Activated CD4-positive, alpha-beta T cell treated with anti-CD3 and anti-CD28 coated beads for 1 hour (primary cell): ENCODE measurements around the gene SLC27A4.
A peak's percentile ranks its signal among the peaks of the same experiment; 100 is the strongest.

Experiments
- DNase-seq: peaks from one replicate; pipeline ENCODE4 v3.0.0-alpha.2; 2020

SLC27A4 gene

DNA sequence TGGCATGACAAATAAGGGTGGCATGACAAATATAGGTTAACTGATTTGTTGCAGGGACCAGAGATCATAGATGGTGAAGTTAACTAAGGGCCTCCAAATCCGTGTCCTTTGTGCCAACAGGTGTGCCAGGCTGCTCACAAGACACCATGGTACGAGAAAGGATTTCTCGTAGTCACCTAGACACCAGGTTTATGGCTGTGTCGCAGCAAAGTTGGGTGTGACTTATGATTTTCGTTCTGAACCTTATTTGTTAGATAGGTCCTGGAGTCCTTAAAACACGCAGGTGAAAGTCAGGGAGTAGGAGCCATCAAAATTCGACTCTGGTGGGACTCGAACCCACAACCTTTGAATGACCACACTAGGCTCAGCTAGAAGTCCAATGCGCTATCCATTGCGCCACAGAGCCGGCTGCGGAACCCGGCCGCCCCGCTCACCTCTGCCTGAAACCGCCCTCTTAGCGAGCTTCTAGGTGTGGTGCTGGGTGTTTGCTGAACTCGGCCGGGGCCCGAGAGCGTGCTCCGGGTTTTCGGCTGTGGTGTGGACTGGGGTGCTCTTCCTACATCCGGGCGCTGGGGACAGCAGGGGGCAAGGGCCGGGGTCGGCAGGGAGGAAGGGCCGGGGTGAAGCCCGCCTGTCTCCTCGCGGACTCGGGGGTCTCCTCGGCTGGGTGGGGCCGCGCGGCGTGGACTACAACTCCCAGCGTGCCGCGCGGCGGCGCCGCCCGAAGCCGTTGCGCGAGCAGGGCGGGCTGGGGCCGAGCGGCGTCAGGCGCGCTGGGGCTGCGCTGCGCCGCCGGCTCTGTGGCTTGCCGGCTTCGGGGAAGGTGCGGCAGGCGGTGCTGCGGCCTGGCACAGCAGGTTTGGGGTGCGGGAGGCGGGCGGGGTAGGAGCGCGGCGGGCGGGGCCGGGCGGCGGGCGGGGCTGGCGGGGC, at the start of gene SLC27A4:
Gene SLC27A4, plus strand, starts transcription at position 767 of the 930 bp plus-strand sequence. CDS start 2,606 bp downstream, outside the sequence.
- DNase-seq = peak; percentile 76

DNA sequence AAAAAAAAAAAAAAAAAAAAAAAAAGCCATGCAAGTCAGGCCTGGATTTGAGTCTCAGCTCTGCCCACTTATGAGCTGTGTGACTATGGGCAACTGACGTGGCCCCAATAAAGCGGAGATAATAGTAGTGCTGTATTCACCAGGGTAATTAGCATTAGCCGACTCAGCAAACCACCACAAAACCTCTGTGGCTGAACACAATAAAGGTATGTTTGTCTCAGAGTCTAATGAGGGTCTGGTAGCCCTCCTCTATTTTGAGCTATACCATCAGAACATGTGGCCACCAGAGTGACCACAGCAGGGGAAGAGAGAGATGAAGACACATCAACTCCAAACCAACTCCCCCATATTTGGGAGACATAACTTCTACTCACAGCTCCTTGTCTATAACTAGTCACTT, 48.3 kb upstream of the SLC27A4 start:
- DNase-seq = no peak

DNA sequence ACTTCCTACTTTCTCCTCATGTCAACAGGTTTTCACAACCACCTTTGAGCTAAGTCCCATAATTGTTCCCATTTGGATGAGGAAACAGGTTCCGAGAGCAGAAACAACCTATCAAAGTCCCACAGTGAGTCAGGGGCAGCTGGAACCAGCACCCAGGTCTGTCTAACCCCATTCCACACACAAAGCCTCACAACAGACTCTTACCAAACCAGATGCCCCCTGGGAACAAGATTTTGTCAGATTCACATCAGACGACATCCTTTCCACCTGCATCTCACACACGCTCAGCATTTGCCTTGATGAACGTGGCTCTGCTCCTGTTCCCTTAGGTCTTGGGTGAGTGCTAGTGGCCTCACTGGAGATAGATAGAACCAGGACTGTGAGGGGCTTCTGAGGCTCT, 47.2 kb upstream of the SLC27A4 start:
- DNase-seq = no peak

DNA sequence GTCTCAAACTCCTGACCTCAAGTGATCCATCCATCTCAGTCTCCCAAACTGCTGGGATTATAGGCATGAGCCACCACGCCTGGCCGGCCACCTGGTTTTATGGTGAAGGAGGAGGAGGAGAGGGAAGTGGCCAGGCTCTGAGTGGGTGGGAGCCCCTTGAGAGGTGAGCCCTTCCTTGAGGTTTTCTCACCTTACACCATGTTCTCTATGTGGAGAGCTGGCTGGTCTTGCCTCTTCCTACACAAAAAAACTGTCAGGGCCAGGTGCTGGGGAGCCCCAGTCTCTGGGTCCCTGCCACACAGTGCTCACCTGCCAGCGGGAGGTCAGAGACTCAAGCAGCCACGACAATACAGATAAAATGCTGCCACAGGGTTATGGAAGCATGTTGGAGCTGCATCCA, 46.2 kb upstream of the SLC27A4 start:
- DNase-seq = no peak

DNA sequence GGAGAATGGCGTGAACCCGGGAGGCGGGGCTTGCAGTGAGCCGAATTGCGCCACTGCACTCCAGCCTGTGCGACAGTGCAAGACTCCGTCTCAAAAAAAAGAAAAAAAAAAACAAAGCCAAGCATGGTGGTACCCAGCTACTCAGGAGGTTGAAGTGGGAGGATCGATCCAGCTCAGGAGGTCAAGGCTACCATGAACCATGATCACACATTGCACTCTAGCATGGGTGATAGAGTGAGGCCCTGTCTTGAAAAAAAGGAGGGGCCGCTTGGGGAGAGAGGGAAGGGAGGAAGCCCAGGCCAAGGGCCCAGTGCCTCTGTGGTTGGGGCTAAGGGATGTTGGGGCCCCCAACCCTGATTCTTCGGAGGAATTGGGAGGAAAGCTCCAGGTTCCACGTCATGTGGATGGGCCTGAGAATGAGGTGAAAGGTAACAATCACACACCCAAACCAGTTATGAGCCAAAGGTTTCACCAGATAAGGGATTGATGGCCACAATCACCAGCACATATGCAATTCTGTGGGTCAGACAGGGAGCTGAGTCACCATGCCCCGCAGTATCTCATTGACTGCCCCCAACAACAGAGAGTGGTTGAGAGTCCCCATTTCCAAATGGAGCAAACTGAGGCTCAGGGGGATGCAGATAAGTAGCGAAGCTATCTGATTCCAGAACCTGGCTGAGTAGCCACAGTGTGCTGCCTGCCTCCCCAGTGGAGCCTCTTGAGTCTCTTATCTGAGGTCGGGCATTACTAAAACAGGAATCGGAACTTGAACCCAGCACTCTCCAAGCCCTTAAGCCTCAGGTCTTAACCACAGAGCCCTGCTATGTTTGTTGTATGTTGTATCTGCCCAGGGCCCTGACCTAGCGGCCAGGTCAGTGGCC, 43.7 kb upstream of the SLC27A4 start:
- DNase-seq = no peak

DNA sequence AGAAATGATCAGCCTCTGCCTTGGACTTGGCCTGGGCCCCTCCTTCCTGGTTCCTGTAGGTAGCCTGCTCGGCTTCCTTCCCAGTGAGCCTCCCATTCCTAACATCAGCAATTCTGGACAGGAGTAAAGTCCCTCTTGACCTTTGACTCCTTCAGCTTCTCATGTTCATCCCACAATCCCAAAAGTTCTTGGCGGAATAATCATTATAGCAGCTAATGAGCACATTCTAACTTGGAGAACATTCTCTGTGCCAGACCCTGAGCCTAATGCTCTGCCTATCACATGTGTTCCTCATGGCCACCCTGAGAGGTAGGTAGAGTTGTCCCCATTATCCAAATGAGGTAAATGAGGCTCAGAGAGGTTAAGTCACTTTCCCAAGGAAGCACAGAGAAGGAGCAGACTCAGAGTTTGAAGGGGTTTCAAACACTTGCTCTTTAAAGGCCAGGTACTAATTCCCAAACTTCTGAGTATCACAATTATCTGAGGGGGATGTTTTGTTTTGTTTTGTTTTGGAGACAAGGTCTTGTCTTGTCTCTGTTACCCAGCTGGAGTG, 43.0 kb upstream of the SLC27A4 start:
- DNase-seq = no peak

DNA sequence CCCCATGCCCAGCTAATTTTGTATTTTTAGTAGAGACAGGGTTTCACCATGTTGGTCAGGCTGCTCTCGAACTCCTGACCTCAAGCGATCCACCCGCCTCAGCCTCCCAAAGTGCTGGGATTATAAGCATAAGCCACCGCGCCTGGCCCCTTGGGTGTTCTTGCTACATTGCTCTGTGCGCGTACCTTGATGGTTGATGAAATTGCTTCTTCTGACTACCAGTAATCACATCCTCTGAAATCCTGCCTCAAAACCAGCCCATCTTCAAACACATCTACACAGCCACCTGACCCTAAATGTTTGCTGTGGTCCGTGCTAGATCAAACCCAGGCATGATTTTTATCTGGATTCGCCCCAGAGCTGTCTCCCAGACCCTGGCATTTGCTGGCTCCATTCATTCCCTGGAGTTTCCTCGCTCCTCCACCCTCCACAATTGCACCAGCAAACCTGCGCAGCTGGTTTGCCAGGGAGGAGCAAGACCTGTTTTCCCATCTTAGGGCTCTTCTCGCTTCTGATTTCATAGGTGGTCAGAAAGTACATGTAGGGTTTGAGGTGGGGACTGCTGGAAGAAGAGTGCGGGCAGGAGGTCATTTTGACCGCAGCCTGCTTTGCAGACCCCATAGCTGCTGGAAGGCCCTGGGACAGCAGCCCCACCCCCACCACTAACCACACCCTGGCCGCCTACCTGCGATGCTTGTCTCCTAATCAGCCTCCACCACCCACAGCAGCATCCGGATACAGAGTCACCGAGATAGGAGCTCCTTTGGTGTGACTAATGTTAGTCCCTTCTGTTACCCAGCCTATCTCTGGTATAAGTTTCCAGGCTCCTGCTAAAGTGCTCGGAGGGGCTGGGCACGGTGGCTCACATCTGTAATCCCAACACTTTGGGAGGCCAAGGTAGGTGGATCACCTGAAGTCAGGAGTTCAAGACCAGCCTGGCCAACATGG, 41.5 kb upstream of the SLC27A4 start:
- DNase-seq = no peak

DNA sequence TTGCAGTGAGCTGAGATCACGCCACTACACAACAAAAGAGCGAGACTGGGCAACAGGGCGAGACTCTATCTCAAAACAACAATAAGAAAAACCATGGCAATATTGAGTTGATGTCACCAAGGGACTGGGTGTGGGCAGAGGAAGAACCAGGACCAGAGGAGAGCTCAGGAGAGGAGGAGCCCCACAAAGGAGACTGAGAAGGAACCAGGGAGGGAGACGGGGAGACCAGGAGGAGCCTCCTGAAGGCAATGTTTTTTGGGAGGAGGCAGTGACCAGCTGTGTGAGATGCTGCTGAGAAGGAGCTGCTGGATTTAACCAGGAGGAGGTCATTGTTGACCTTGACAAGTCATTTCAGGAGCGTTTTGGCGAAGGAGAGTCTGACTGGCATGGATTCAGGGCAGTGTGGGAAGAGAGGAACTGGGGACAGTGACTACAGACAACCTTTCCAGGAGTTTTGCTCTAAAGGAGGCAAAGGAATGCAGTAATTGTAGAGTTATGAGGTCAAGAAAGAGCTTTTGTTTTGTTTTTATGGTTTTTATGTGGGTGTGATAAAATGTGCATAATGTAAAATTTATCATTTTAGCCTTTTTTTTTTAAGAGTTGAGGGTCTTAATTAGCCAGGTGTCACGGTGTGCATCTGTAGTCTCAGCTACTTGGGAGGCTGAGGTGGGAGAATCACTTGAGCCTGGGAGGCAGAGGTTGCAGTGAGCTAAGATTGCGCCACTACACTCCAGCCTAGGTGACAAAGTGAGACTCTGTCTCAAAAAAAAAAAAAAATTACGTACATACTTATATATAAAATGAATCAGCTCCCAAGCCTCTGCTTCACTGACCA, 36.0 kb upstream of the SLC27A4 start:
- no peak for DNase-seq

DNA sequence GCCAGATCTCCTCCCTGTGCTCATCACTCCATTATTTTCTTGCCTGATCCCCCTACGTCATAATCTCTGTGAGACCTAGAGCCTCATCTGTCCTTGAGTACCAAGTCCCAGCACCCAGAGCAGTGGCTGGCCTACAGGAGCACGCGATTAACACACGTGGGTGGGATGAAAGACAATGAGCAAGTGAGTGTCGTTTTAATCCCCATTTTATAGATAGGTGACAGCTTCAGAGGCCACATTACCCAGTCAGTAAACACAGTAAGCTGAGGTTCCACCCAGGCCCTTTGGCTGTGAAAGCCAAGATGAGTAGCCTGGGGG, 35.4 kb upstream of the SLC27A4 start:
- DNase-seq = no peak

DNA sequence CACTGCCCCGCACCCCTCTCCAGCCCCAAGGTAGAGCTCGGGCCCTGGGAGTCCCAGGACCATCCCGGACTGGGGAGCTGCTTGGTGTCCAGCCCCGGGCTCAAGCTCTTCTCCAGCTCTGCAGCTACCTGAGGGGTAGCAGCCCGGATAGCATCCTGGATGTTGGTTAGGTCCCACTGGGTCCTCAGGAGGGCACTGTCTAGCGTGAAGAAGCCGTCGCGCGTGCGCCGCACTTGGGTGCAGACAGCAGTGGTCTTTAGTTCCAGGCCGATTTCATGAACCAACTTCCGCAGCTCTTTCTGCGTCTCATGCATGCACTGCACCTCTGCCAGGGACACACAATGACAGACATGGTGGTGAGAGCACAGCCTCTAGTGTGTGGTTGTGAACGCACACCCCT, 30.8 kb upstream of the SLC27A4 start:
- DNase-seq = no peak

DNA sequence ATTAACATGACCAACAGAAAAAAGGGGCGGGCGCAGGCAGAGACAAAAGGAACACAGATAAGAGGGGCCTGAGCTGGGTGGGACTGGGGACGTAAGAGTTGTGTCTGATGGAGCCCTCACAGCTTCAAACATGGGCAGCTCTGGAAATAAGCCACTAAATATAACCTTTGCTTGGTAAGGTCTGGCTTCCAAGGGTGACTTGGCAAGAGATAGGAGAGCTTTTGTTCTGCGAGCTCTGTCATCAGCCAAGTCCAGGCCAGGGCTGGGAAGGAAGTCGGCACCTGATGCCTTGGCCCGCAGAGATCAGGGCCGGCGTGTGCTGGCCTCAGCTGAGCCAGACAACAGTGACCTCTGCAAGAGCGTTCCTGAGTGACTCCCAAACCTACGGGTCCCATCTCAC, 29.9 kb upstream of the SLC27A4 start:
- no peak for DNase-seq

DNA sequence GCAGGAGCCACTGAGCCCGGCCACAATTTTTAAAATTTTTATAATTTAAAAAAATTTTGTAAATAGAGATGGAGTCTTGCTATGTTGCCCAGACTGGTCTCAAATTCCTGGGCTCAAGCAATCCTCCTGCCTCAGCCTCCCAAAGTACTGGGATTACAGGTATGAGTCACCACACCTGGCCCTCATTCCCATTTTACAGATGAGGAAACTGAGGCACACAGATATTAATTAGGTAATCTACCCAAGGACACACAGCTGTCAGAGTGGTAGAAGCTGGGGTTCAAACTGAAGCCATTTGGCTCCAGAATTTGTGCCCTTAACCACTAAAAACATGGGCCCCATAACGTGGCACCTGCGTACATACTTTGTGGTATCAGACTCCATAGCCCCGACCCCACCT, 25.6 kb upstream of the SLC27A4 start:
- no peak for DNase-seq

DNA sequence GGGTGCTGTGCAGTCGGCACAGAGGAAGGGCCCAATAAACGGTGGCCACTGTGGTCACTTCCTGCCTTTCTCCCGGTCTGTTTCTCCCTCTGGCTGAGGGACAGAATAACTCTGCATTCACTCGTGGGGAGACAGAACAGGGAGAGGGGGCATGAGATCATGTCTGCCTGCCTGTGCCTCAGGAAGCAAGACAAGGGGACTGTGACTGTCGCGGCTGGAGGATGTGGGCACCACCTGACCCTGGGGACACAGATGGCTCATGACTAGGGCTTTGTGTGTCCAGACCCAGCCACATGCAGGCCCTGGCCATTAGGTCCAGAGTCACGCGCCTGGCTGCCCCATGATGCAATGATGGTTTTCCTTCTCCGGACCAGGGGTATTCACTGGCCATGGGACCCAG, 23.9 kb upstream of the SLC27A4 start:
- no peak for DNase-seq

DNA sequence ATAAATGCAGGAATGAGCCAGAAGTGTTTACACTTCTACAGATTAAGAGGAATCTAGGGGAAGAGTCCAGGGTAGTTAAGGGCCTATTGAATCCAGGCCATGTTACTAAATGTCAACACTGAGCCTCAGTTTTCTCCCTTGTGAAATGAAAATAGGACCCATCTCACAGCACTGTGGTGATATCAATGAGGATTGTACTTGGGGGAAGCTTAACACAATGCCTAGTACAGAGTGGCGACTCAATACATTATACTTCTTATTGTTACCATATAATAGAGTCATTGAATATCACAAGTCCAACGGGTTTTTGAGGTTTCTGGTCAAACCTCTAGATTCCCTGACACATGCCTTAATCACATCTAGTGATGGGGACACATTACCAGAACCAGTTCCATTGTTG, 22.7 kb upstream of the SLC27A4 start:
- no peak for DNase-seq

DNA sequence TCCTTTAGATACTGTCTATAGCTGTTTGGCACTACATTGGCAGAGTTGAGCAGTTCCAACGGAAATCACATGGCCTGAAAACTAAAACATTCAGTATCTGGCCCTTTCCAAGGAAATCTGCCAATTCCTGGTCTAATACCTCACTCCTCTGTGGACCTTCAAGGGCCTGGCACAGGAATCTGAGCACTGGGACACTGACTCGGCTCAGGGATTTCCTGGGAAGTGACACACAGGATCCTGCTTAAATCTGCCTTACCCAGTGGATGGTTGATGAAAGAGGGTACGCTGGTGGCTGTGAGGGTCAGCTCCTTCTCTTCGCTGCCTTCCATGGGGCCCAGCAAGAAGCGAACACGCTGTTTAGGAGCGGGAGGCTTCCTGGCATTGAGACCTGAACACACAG, 19.0 kb upstream of the SLC27A4 start:
- no peak for DNase-seq

DNA sequence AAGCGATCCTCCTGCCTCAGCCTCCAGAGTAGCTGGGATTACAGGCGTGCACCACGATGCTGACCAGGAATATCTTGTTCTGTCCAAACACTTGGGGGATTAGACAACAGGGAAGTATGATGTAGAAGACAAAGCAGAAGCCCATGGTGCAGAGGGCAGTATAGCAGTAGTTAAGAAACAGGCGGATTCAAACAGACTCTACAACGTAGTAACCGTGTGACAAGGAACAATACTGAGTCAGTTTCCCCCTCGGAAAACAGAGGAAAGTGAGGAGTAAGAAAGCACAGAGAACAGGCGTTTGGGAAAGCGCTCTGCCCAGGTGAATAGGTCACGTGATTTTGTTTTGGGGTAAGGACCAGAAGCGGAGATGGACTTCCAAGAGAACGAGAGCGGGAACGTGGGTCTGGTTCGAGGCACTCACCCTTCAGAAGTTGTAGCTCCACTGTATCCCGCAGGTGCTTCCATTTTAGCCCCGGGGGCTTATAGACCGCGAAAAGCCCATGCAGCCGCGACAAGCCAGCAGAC, 18.4 kb upstream of the SLC27A4 start:
- no peak for DNase-seq

DNA sequence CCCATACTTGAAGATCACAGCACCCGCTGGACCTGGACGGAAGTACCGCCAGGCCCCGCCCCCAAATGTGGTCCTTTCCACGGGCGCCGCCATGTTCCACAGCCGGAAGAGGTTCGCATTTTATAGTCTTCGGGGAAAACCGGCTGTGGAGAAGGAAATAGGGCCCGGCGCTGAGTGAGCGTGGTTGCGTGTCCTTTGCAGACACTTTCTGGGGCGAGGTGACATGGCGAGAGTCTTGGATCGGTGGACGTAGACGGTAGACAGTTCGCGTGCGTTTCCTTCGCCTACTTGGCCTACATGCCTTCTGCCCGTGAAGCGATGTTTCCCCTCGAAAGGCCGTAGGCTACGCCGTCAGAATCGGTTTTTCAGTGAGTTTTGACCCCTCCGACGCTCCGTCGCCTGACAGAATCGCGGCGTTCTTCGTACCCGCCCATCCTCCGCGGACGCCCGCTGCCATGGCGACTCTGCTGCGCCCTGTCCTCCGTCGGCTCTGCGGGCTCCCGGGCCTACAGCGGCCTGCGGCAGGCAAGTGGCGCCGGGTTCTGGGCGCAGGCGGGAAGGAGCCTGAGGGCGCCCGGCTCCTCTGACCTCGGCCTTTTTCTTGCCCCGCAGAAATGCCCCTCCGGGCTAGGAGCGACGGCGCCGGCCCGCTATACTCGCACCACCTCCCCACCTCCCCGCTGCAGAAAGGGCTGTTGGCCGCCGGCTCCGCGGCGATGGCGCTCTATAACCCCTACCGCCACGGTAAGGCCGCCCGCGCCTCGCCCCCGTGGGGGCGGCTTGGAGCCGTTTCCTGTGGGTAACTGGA, 17.7 kb upstream of the SLC27A4 start, which contains the start of the genes COQ4 and TRUB2:
Gene COQ4, plus strand, starts transcription at position 436 of the 808 bp plus-strand sequence. Its CDS starts 20 bp downstream, at position 456.
Gene TRUB2, minus strand, starts transcription at position 44 of the 808 bp plus-strand sequence. Its CDS starts 39 bp downstream, at position 5.
- DNase-seq = peak; percentile 87

DNA sequence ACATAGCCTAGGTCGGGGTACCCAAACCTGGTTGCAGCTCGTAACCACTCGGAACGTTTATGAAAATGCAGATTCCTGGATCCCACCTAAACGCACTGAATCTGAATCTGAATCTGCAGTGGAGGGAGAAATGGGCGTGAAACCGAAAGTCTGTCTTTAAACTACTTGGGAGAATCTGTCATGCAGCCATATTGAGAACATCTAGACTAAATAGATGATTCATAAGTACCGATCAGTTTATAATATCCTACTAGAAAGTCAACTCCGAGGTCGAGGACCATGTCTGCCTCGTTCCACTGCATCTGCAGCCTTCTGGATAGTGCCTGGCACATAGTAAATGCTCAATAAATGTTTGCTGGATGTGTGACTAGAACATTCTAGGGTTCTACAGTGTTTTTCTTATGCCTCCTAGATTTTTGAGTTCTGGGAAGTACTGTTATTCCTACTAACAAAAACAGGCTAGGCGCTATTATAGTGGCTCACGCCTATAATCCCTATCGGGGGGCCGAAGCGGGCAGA, 17.1 kb upstream of the SLC27A4 start:
- no peak for DNase-seq

DNA sequence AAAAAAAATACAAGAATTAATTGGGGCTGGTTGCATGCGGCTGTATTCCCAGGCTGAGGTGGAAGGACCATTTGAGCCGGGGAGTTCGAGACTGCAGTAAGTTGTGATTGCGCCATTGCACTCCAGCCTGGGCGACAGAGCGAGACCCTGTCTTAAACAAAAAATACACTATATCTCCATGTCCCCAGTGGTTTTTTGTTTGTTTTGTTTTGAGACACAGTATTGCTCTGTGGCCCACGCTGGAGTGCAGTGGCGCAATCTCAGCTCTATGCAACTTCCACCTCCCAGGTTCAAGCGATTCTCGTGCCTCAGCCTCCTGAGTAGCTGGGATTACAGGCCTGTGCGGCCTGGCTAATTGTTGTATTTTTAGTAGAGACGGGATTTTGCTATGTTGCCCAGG, 16.5 kb upstream of the SLC27A4 start:
- no peak for DNase-seq

DNA sequence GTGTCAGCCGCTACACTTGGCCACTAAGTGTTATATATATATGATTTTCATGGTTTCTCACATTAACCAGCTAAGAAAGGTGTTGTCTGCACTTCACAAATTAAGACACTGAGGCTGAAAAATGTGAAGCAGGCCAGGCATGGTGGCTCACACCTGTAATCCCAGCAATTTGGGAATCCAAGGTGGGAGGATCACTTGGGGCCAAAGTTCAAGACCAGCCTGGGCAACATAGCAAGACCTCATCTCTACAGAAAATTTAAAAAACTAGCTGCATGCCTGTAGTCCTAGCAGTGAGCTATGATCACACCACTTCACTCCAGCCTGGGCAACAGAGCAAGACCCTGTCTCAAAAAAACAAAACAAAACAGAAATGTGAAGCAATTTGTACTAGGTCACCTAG, 15.9 kb upstream of the SLC27A4 start:
- no peak for DNase-seq
